Measurements from ENCODE around the gene TMEM200C. TPM values are rescaled to one million over a fixed set of nuclear protein-coding genes. Genes with fewer than 3 reads are reported as not detected.

The TMEM200C gene
- total RNA-seq, 4 donors from 2014 or later: under 0.01 to 0.16 (median 0.13) TPM

DNA sequence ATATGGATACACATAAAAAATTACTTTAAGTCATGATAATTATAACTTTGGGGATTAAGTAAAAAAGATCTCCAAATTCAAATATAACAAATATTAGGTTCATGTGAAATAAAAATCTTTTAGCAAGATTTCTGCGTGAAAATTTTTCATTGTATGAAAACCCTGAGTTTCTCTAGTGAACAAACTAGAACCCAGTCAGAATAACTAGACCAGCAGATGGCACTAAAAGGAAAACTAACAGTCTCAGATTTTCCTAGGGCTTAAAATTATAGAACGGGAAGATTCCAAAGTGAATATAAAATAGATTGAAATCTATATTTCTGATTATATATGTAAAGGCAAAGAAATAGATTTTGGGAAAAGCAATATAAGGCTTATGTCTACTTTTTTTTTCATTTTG is 43.3 kb downstream of the TMEM200C start:
- Histone ChIP-seq H3K27me3 (peaks cover 35% of the 10 kb centered on the region), H3K36me3 (no peaks in the 10 kb centered on the region), H3K9me3 (no peaks in the 10 kb centered on the region), H3K27ac (no peak overlapping the region), H3K4me1 (no peaks in the 10 kb centered on the region), H3K4me3 (no peak overlapping the region)
- 14 to 43% methylated on average over 2 of the region's 2 CpGs for WGBS, 2 donors (ENCODE audit: low coverage in 1 of 2)
- no peak for ATAC-seq
- TF ChIP-seq POLR2AphosphoS5 (IDR thresholded peaks at IDR 0.05) (no peak), EP300 (IDR thresholded peaks at IDR 0.05) (no peak), POLR2A (IDR thresholded peaks at IDR 0.05) (no peak)
- TF ChIP-seq, protein P1, sequence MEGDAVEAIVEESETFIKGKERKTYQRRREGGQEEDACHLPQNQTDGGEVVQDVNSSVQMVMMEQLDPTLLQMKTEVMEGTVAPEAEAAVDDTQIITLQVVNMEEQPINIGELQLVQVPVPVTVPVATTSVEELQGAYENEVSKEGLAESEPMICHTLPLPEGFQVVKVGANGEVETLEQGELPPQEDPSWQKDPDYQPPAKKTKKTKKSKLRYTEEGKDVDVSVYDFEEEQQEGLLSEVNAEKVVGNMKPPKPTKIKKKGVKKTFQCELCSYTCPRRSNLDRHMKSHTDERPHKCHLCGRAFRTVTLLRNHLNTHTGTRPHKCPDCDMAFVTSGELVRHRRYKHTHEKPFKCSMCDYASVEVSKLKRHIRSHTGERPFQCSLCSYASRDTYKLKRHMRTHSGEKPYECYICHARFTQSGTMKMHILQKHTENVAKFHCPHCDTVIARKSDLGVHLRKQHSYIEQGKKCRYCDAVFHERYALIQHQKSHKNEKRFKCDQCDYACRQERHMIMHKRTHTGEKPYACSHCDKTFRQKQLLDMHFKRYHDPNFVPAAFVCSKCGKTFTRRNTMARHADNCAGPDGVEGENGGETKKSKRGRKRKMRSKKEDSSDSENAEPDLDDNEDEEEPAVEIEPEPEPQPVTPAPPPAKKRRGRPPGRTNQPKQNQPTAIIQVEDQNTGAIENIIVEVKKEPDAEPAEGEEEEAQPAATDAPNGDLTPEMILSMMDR (IDR thresholded peaks at IDR 0.05): no peak

DNA sequence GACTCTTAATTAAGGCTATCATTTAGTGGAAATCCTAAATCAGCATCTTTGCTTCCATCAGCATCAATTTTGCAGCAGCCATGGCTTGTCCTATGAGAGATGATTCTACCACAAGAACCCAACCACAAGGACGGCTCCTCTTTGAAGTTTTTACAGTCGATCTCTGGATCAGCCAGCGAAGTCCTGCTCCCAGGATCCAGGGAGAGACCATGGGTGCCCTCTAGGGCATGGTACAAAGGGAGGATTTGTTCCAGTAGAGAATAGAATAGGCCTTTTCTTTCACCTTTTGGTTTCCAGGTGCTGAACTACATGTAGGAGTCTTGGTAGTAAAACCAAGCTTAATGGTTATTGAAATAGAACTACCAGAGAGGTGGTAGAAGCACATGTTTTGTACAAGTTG is 52.7 kb downstream of the TMEM200C start:
- no peak for TF ChIP-seq EP300 (IDR thresholded peaks at IDR 0.05)
- TF ChIP-seq POLR2AphosphoS5 (IDR thresholded peaks at IDR 0.05): no peak
- TF ChIP-seq POLR2A (IDR thresholded peaks at IDR 0.05): no peak
- TF ChIP-seq, protein P1 (IDR thresholded peaks at IDR 0.05): no peak
- no peaks in the 10 kb centered on the region for H3K27me3 ChIP-seq
- H3K4me3 ChIP-seq: no peak overlapping the region
- no peak overlapping the region for H3K27ac ChIP-seq
- WGBS, 2 donors (ENCODE audit: low coverage in 1 of 2): 59% methylated on average over 2 of the region's 3 CpGs; no CpG with 5 or more reads in 1 of the 2 donors
- no peaks in the 10 kb centered on the region for H3K4me1 ChIP-seq
- no peaks in the 10 kb centered on the region for H3K36me3 ChIP-seq
- no peaks in the 10 kb centered on the region for H3K9me3 ChIP-seq
- ATAC-seq: no peak

DNA sequence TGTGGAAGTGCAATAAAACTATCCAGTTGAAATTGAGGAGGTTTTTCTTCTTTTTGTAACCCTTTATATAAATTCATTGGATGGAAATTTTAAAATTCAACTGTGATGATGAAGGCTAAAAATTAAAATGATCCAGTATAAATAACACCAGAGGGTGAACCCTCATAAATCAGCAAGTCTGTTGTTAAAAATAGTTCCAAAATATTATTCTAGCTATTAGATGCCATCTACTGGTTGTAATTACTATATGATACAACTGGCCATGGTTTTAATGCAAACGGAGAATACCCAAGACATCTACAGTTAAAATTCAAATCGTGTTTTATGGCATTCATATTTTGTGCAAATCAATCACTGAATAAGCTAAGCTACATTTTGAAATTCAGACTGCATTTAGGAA is 53.8 kb downstream of the TMEM200C start:
- TF ChIP-seq, protein P1 (IDR thresholded peaks at IDR 0.05): no peak
- TF ChIP-seq POLR2AphosphoS5 (IDR thresholded peaks at IDR 0.05): no peak
- TF ChIP-seq EP300 (IDR thresholded peaks at IDR 0.05): no peak
- TF ChIP-seq POLR2A (IDR thresholded peaks at IDR 0.05): no peak
- Histone ChIP-seq H3K4me3 (no peak overlapping the region), H3K27ac (no peak overlapping the region), H3K9me3 (no peaks in the 10 kb centered on the region), H3K36me3 (no peaks in the 10 kb centered on the region), H3K4me1 (no peaks in the 10 kb centered on the region), H3K27me3 (no peaks in the 10 kb centered on the region)
- WGBS, 2 donors (ENCODE audit: low coverage in 1 of 2): 36 to 39% methylated on average over 2 of the region's 2 CpGs
- no peak for ATAC-seq

DNA sequence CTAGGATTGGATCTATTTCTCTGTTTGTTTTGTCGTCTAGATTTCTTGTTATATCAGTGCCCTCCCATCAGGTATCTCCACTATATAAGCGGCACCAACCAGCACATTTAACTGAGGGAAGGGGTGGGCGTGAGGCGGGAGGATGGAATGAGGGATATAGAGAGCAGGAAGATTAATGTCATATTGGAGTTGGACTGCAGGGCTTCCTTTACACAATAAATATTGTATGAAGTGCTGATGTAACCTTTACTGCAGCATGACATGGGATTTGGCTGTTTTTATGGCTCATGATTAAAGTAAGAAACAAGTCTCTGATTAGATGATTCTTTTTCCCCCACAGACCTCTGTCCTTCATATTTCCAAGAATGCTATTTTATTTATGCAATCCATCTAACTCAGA is 54.8 kb downstream of the TMEM200C start:
- Histone ChIP-seq H3K9me3 (no peaks in the 10 kb centered on the region), H3K4me1 (no peaks in the 10 kb centered on the region), H3K27ac (no peak overlapping the region), H3K36me3 (no peaks in the 10 kb centered on the region), H3K4me3 (no peak overlapping the region), H3K27me3 (no peaks in the 10 kb centered on the region)
- 50 to 67% methylated on average over 1 to 4 of the region's 4 CpGs for WGBS, 2 donors (ENCODE audit: low coverage in 1 of 2)
- TF ChIP-seq POLR2A (IDR thresholded peaks at IDR 0.05): no peak
- no peak for TF ChIP-seq POLR2AphosphoS5 (IDR thresholded peaks at IDR 0.05)
- TF ChIP-seq, protein P1 (IDR thresholded peaks at IDR 0.05): no peak
- no peak for TF ChIP-seq EP300 (IDR thresholded peaks at IDR 0.05)
- no peak for ATAC-seq

DNA sequence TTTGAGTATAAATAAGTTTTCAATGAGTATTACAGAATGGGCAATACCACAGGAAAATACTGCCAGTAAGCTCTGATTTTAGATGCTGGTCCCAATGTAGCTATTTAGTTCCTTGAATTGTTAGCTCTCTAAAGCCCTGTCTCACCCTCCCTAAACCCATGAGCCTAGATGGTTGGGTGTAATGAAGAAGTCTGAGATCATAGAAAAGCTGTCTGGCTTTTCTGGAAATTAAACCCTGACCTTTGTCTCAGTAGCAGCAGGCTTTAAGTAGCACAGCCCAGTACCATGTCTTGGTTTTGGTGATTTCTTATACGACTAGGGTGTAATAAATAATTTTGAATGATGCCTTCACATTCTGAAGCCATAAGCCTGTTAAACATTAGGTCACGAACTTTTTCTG is 55.3 kb downstream of the TMEM200C start:
- Histone ChIP-seq H3K36me3 (no peaks in the 10 kb centered on the region), H3K9me3 (no peaks in the 10 kb centered on the region), H3K27me3 (no peaks in the 10 kb centered on the region), H3K27ac (no peak overlapping the region), H3K4me3 (no peak overlapping the region), H3K4me1 (no peaks in the 10 kb centered on the region)
- TF ChIP-seq, protein P1 (IDR thresholded peaks at IDR 0.05): no peak
- TF ChIP-seq POLR2A (IDR thresholded peaks at IDR 0.05) (no peak), EP300 (IDR thresholded peaks at IDR 0.05) (no peak), POLR2AphosphoS5 (IDR thresholded peaks at IDR 0.05) (no peak)
- WGBS, 2 donors (ENCODE audit: low coverage in 1 of 2): 45 to 71% methylated on average over 1 to 2 of the region's 2 CpGs
- no peak for ATAC-seq

Data from gastroesophageal sphincter (tissue), 4 donors.